ENCODE results near the gene TRRAP. TPM values are rescaled to one million over a fixed set of nuclear protein-coding genes. Genes with fewer than 3 reads are reported as not detected.
A peak's percentile ranks its signal among the peaks of the same experiment; 100 is the strongest.

Gene TRRAP
- total and polyA plus RNA-seq, 2 of the 4 experiments (the other 2 are of a cell fraction) = 12.5 to 18.1 TPM

DNA sequence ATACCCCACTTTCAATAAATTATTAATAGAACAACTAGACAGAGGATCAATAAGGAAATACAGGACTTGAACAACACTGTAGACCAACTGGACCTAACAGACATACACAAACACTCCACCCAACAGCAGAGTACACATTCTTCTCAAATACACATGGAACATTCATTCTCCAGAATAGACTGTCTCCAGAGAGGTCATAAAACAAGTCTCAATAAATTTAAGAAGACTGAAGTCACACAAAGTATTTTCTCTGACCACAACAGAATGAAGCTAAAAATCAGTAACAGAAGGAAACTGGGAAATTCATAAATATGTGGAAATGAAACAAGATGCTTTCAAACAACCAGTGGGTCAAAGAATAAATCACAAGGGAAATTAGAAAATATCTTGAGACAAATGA, 145.7 kb downstream of the TRRAP start:
- H4K91ac ChIP-seq (ENCODE audit: insufficient read depth, low read depth, low read length) = no peak overlapping the region
- ChIA-PET CTCF (interaction anchor here (1.3 kb wide), 1 partner anchor 13 kb away, joined by 3 read pairs; no protein-coding TSS in a partner anchor), POLR2A (ENCODE audit: unreplicated experiment) (no interaction called here)
- H4K5ac ChIP-seq (ENCODE audit: low read depth, low read length) = no peak overlapping the region
- H3K4me2 ChIP-seq (ENCODE audit: low read depth, low read length) = no peak overlapping the region
- no peak overlapping the region for H3K4me3 ChIP-seq (ENCODE audit: insufficient read depth, low read depth, low read length)
- no peak overlapping the region for H2AK9ac ChIP-seq (replicated peaks; ENCODE audit: low read depth, low read length, poor library complexity)
- intact Hi-C loops (cut with micrococcal nuclease) (no loop called here), dilution Hi-C loops (cut with HindIII; ENCODE audit: low sequenced_read_pairs, unreplicated experiment) (no loop called here), in situ Hi-C loops (cut with MboI; ENCODE audit: low sequenced_read_pairs) (no loop called here)
- ATAC-seq (ENCODE audit: low read depth) (peak; percentile 6; the same call in 1 of the 2 replicates), DNase-seq (no peak)
- H3K18ac ChIP-seq (ENCODE audit: low read depth, low read length) = no peak overlapping the region
- H3K14ac ChIP-seq (replicated peaks; ENCODE audit: low read depth, low read length) = no peak overlapping the region
- no peak overlapping the region for H3K27ac ChIP-seq (ENCODE audit: insufficient read depth, low read length)
- no peak overlapping the region for H2AFZ ChIP-seq (replicated peaks; ENCODE audit: low read length, poor library complexity)
- no peak overlapping the region for H2BK15ac ChIP-seq (ENCODE audit: low read depth, low read length)
- H3K9ac ChIP-seq (ENCODE audit: low read depth, low read length) = no peak overlapping the region
- peaks cover 4% of the 10 kb centered on the region; the same call in 1 of the 2 replicates for H4K20me1 ChIP-seq (ENCODE audit: insufficient read depth, low read length)
- no peak overlapping the region for H4K8ac ChIP-seq (ENCODE audit: low read depth in 2 of 2, low read length in 2 of 2)
- no peak overlapping the region for H2BK120ac ChIP-seq (ENCODE audit: low read depth, low read length)
- H2BK20ac ChIP-seq (ENCODE audit: low read depth, low read length) = no peak overlapping the region
- no TSS peak for BruUV-seq (replicated peaks)
- H3K4ac ChIP-seq (ENCODE audit: low read depth, low read length) = no peak overlapping the region
- H3K9me1 ChIP-seq (ENCODE audit: insufficient read depth, low read length) = peaks cover 2% of the 10 kb centered on the region; the same call in 1 of the 2 replicates
- peaks cover 21% of the 10 kb centered on the region for H3K36me3 ChIP-seq (ENCODE audit: control insufficient read depth, insufficient read depth, low read length)
- H3K27me3 ChIP-seq (ENCODE audit: control insufficient read depth, insufficient read depth, low read length) = no peaks in the 10 kb centered on the region
- no peaks in the 10 kb centered on the region for H3K9me3 ChIP-seq (ENCODE audit: control insufficient read depth, insufficient read depth, low read length)
- H3K4me1 ChIP-seq (ENCODE audit: control insufficient read depth, insufficient read depth, low read length) = no peaks in the 10 kb centered on the region
- peaks cover 4 to 26% of the 10 kb centered on the region in 2 experiments; a peak in 3 of 4 replicates for H3K79me1 ChIP-seq (ENCODE audit: low read depth in 1 of 2, low read length in 2 of 2)
- TF ChIP-seq, protein P1, sequence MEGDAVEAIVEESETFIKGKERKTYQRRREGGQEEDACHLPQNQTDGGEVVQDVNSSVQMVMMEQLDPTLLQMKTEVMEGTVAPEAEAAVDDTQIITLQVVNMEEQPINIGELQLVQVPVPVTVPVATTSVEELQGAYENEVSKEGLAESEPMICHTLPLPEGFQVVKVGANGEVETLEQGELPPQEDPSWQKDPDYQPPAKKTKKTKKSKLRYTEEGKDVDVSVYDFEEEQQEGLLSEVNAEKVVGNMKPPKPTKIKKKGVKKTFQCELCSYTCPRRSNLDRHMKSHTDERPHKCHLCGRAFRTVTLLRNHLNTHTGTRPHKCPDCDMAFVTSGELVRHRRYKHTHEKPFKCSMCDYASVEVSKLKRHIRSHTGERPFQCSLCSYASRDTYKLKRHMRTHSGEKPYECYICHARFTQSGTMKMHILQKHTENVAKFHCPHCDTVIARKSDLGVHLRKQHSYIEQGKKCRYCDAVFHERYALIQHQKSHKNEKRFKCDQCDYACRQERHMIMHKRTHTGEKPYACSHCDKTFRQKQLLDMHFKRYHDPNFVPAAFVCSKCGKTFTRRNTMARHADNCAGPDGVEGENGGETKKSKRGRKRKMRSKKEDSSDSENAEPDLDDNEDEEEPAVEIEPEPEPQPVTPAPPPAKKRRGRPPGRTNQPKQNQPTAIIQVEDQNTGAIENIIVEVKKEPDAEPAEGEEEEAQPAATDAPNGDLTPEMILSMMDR (conservative IDR thresholded peaks at IDR 0.05; ENCODE audit: low read depth, low read length) = no peak
- TF ChIP-seq, protein P2, sequence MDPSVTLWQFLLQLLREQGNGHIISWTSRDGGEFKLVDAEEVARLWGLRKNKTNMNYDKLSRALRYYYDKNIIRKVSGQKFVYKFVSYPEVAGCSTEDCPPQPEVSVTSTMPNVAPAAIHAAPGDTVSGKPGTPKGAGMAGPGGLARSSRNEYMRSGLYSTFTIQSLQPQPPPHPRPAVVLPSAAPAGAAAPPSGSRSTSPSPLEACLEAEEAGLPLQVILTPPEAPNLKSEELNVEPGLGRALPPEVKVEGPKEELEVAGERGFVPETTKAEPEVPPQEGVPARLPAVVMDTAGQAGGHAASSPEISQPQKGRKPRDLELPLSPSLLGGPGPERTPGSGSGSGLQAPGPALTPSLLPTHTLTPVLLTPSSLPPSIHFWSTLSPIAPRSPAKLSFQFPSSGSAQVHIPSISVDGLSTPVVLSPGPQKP (IDR thresholded peaks at IDR 0.05; ENCODE audit: borderline replicate concordance, low read depth, low read length) = no peak
- no peak for TF ChIP-seq MAZ (IDR thresholded peaks at IDR 0.05; ENCODE audit: borderline replicate concordance, low read depth, low read length)
- H3K23ac ChIP-seq (ENCODE audit: low read depth, low read length) = no peak overlapping the region
- no peak overlapping the region for H3K56ac ChIP-seq (ENCODE audit: extremely low read depth, insufficient read depth, low read length)
- no peak overlapping the region for H2AK5ac ChIP-seq (ENCODE audit: low read depth, low read length)
- no peak overlapping the region for H2BK5ac ChIP-seq (ENCODE audit: low read depth, low read length, poor library complexity, severe bottlenecking)
